CD4-positive, alpha-beta T cell (primary cell): ENCODE data around the gene LAPTM5. TPM values are rescaled to one million over a fixed set of nuclear protein-coding genes. Genes with fewer than 3 reads are reported as not detected.

Experiments
- ATAC-seq: fragments of 200-7000 bp; cut with Tn5 transposase; one replicate; pipeline ENCODE4 v1.10.0; 2022; ENCODE audit warnings: mild to moderate bottlenecking; ENCODE audit not compliant: poor library complexity
- CTCF ChIA-PET: fragments of 350-600 bp; sonication (Branson Sonifier 250); formaldehyde crosslinking; loops from one replicate; lab custom pipeline; 2021; ENCODE audit warnings: antibody characterized with exemption, inconsistent platforms; lab: Charles Lee
- POLR2A ChIA-PET: fragments of 350-600 bp; sonication (Branson Sonifier 250); formaldehyde crosslinking; loops from one replicate; lab custom pipeline; 2021; ENCODE audit warnings: antibody characterized with exemption, inconsistent platforms; lab: Charles Lee
- DNase-seq, 14 experiments: peaks; one replicate each; pipeline ENCODE4 v3.0.0-alpha.2; 2013 to 2020; ENCODE audit warnings: mixed read lengths in 2 of 14
- H3K27ac ChIP-seq, 2 donors: one replicate each; pipeline versions ENCODE4 v1.5.1 to v1.7.0; 2013; ENCODE audit warnings: low read length in 2 of 2, low read depth in 1 of 2, mild to moderate bottlenecking in 1 of 2
- H3K27me3 ChIP-seq, 2 experiments: 1 replicate in 1 of 2; 2 replicates in 1 of 2; pipeline versions ENCODE4 v1.6.1 to v1.7.0; 2013; ENCODE audit warnings: low read length in 2 of 2, control low read depth in 1 of 2, mild to moderate bottlenecking in 1 of 2, moderate library complexity in 1 of 2; ENCODE audit not compliant: insufficient read depth in 2 of 2, control insufficient read depth in 1 of 2
- H3K36me3 ChIP-seq: one replicate; pipeline ENCODE4 v1.6.1; 2013; ENCODE audit warnings: low read length, control low read depth; ENCODE audit not compliant: insufficient read depth
- H3K4me1 ChIP-seq: one replicate; pipeline ENCODE4 v1.6.1; 2013; ENCODE audit warnings: low read length, control low read depth; ENCODE audit not compliant: insufficient read depth
- H3K4me3 ChIP-seq: one replicate; pipeline ENCODE4 v1.5.1; 2013; ENCODE audit warnings: mild to moderate bottlenecking, low read length, moderate library complexity
- H3K9me3 ChIP-seq, 2 experiments: 1 replicate in 1 of 2; 2 replicates in 1 of 2; pipeline versions ENCODE4 v1.6.1 to v1.7.0; 2013; ENCODE audit warnings: low read length in 2 of 2, mild to moderate bottlenecking in 2 of 2, control low read depth in 1 of 2, moderate library complexity in 1 of 2; ENCODE audit not compliant: control insufficient read depth in 1 of 2, insufficient read depth in 1 of 2
- H3K27ac Mint-ChIP-seq: one replicate; pipeline ENCODE4 v1.8.0; 2020; ENCODE audit warnings: mixed read lengths
- H3K27me3 Mint-ChIP-seq: one replicate; pipeline ENCODE4 v1.8.0; 2021; ENCODE audit warnings: mixed read lengths
- H3K36me3 Mint-ChIP-seq: one replicate; pipeline ENCODE4 v1.8.0; 2021; ENCODE audit warnings: low read depth, mixed read lengths
- H3K4me1 Mint-ChIP-seq: one replicate; pipeline ENCODE4 v1.8.0; 2021; ENCODE audit warnings: low read depth, mixed read lengths
- H3K4me3 Mint-ChIP-seq: one replicate; pipeline ENCODE4 v1.8.0; 2020; ENCODE audit warnings: mild to moderate bottlenecking, mixed read lengths
- H3K9me3 Mint-ChIP-seq: one replicate; pipeline ENCODE4 v1.8.0; 2020; ENCODE audit warnings: mixed read lengths
- intact Hi-C, 2 experiments: fragments of 100-400 bp; cut with DNase I in 1 of 2; cut with micrococcal nuclease in 1 of 2; formaldehyde crosslinking; loops; one replicate each; pipeline versions ENCODE4 v1.15.1 to v1.9.0; 2023 to 2025; cut with DNase I, micrococcal nuclease
- total RNA-seq, 174 experiments: library from RNA in 2 of 174; stranded (reverse) in 2 of 174; gene quantifications; one replicate each; pipeline ENCODE4 v1.2.3 and lab custom pipeline; 2021 to 2026
- TF ChIP-seq, protein P1 (sequence below): fragments of 200-600 bp; IDR thresholded peaks from one replicate; pipeline ENCODE4 v1.8.0; 2022; ENCODE audit warnings: antibody characterized with exemption, mild to moderate bottlenecking

The LAPTM5 gene
- total RNA-seq, 2 experiments from 2014 or later, result 625 to 642 TPM

DNA sequence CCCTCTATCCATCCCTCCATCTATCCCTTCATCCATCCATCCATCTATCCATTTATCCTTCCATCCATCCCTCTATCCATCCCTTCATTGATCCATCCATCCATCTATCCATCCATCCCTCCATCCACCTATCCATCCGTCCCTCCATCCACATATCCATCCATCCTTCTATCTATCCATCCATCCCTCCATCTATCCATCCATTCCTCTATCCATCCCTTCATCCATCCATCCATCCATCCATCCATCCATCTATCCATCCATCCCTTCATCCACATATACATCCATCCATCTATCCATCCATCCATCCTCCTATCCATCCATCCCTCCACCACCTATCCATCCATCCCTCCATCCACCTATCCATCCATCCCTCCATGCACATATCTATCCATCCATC is 57.8 kb downstream of the LAPTM5 start:
- Mint-ChIP-seq H3K4me3 (no peak overlapping the region), H3K36me3 (no peaks in the 10 kb centered on the region), H3K27me3 (no peaks in the 10 kb centered on the region), H3K27ac (no peak overlapping the region), H3K4me1 (no peaks in the 10 kb centered on the region), H3K9me3 (no peaks in the 10 kb centered on the region)
- intact Hi-C loops, result loop anchor here in 1 of 2 experiments (10.0 kb wide), 1 partner anchor 315 kb away; no protein-coding TSS in a partner anchor
- no peak overlapping the region for H3K4me3 ChIP-seq
- ATAC-seq (no peak), DNase-seq (no peak)
- TF ChIP-seq, protein P1, sequence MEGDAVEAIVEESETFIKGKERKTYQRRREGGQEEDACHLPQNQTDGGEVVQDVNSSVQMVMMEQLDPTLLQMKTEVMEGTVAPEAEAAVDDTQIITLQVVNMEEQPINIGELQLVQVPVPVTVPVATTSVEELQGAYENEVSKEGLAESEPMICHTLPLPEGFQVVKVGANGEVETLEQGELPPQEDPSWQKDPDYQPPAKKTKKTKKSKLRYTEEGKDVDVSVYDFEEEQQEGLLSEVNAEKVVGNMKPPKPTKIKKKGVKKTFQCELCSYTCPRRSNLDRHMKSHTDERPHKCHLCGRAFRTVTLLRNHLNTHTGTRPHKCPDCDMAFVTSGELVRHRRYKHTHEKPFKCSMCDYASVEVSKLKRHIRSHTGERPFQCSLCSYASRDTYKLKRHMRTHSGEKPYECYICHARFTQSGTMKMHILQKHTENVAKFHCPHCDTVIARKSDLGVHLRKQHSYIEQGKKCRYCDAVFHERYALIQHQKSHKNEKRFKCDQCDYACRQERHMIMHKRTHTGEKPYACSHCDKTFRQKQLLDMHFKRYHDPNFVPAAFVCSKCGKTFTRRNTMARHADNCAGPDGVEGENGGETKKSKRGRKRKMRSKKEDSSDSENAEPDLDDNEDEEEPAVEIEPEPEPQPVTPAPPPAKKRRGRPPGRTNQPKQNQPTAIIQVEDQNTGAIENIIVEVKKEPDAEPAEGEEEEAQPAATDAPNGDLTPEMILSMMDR, result no peak
- H3K27me3 ChIP-seq, result peaks cover 0 to 2% of the 10 kb centered on the region in 2 experiments
- no peak overlapping the region for H3K27ac ChIP-seq
- POLR2A ChIA-PET, result no interaction called here
- H3K9me3 ChIP-seq, result no peaks in the 10 kb centered on the region
- H3K36me3 ChIP-seq, result no peaks in the 10 kb centered on the region
- CTCF ChIA-PET, result no interaction called here
- no peaks in the 10 kb centered on the region for H3K4me1 ChIP-seq

DNA sequence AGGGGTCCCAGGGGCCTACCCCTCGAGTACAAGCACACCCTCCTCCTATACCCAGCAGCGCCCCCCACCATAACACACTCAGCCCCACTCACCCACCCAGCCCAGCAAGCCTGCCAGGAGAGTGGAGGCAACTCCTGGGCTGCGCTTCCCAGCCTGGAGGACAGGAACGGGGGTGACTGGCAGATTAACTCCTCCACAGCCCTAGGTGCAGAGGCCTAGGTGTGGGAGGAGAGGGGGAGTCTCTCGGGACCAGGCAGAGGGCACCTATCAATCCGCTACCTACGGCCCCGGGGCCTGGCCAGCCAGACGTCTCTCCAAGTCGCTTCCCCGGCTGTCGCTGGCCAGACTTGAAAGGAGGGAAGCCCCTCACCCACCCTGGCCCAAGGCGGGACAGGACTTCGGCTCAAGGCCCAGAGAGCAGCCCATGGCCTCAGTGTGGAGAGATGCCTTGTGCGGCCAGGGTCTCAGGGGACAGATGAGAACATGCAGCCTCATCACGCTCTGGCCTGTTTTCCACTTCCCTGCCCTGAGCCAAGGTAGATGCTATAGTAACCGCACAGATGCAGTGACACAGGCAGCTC is 59.1 kb downstream of the LAPTM5 start:
- ChIA-PET CTCF (no interaction called here), POLR2A (no interaction called here)
- H3K27me3 ChIP-seq, result no peaks in the 10 kb centered on the region
- no peaks in the 10 kb centered on the region for H3K4me1 ChIP-seq
- Mint-ChIP-seq H3K27ac (no peak overlapping the region), H3K36me3 (no peaks in the 10 kb centered on the region), H3K27me3 (no peaks in the 10 kb centered on the region), H3K9me3 (no peaks in the 10 kb centered on the region), H3K4me3 (no peak overlapping the region), H3K4me1 (no peaks in the 10 kb centered on the region)
- TF ChIP-seq, protein P1, result no peak
- H3K36me3 ChIP-seq, result no peaks in the 10 kb centered on the region
- DNase-seq, result no peak
- H3K9me3 ChIP-seq, result no peaks in the 10 kb centered on the region
- ATAC-seq, result no peak
- H3K27ac ChIP-seq, result no peak overlapping the region
- intact Hi-C loops, result no loop called here
- H3K4me3 ChIP-seq, result no peak overlapping the region

DNA sequence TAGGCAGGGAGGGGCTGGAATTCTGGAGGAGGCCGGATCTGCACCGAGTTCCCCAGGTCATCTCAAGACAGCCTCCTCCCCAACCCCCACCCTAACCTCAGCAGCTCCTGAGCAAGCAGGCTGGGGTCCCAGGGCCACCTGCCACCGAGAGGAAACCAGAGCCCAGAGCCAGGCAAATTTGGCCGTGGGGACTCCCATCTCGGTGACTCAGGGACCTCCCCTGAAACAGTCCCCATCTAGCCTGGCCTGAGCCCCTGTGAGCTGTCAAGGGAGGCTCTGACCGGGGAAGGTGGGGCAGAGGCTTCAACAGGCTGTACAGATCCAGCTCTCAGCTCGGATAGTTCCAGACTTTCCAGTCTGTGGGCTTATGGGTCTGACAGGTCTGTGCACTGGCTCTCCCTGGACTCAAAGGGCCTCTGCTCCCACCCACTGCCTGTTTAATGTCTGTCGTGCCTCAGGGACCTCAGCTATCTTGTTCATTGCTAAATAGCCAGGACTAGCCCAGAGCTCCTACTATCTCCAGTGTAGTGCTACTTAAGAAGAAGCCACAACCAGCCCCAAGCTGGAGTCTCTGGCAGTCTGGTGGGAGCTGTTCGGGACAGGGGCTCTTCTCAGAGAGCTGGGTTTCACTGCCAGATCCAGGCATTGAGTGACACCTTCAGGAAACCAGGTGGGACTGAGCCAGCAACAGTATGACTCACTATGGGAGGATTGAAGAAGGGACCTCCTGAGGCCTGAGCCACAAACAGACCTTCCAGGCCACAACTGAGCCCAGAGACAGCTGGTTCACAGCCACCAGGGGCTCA is 59.8 kb downstream of the LAPTM5 start:
- intact Hi-C loops, result no loop called here
- H3K4me3 Mint-ChIP-seq, result no peak overlapping the region
- H3K27me3 ChIP-seq, result no peaks in the 10 kb centered on the region
- no peaks in the 10 kb centered on the region for H3K4me1 Mint-ChIP-seq
- no peaks in the 10 kb centered on the region for H3K36me3 Mint-ChIP-seq
- no peaks in the 10 kb centered on the region for H3K9me3 ChIP-seq
- H3K4me1 ChIP-seq, result no peaks in the 10 kb centered on the region
- no peaks in the 10 kb centered on the region for H3K9me3 Mint-ChIP-seq
- ChIA-PET POLR2A (no interaction called here), CTCF (no interaction called here)
- no peaks in the 10 kb centered on the region for H3K36me3 ChIP-seq
- H3K27ac ChIP-seq, result no peak overlapping the region
- TF ChIP-seq, protein P1, result no peak
- DNase-seq (no peak), ATAC-seq (no peak)
- no peaks in the 10 kb centered on the region for H3K27me3 Mint-ChIP-seq
- no peak overlapping the region for H3K27ac Mint-ChIP-seq
- no peak overlapping the region for H3K4me3 ChIP-seq
